ENCODE measurements around the gene NUMB. TPM values are rescaled to one million over a fixed set of nuclear protein-coding genes. Genes with fewer than 3 reads are reported as not detected.

Gene NUMB
- total and polyA plus RNA-seq, 2 of the 13 experiments (the other 11 are each of a cell fraction or from before 2014, with no cell fraction given), result 20.3 to 71.1 TPM

- TF ChIP-seq, protein P1, sequence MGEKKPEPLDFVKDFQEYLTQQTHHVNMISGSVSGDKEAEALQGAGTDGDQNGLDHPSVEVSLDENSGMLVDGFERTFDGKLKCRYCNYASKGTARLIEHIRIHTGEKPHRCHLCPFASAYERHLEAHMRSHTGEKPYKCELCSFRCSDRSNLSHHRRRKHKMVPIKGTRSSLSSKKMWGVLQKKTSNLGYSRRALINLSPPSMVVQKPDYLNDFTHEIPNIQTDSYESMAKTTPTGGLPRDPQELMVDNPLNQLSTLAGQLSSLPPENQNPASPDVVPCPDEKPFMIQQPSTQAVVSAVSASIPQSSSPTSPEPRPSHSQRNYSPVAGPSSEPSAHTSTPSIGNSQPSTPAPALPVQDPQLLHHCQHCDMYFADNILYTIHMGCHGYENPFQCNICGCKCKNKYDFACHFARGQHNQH (CRISPR knock-in tag; IDR thresholded peaks at IDR 0.05), result no peak
- TF ChIP-seq ZNF660 (CRISPR knock-in tag; IDR thresholded peaks at IDR 0.05; ENCODE audit: borderline replicate concordance, low read depth) (no peak), CBX1 (IDR thresholded peaks at IDR 0.05; ENCODE audit: low read depth) (no peak), ZNF496 (CRISPR knock-in tag; IDR thresholded peaks at IDR 0.05; ENCODE audit: insufficient replicate concordance) (no peak), PHF21A (CRISPR knock-in tag; IDR thresholded peaks at IDR 0.05) (no peak), NBN (conservative IDR thresholded peaks at IDR 0.05) (no peak), TEF (CRISPR knock-in tag; IDR thresholded peaks at IDR 0.05) (no peak), NR3C1 (CRISPR knock-in tag; IDR thresholded peaks at IDR 0.05) (no peak), TERF1 (CRISPR knock-in tag; IDR thresholded peaks at IDR 0.05) (no peak), ZNF121 (CRISPR knock-in tag; IDR thresholded peaks at IDR 0.05) (no peak), KAT8 (CRISPR knock-in tag; IDR thresholded peaks at IDR 0.05) (no peak), ZNF224 (CRISPR knock-in tag; IDR thresholded peaks at IDR 0.05) (no peak), DR1 (CRISPR knock-in tag; IDR thresholded peaks at IDR 0.05) (no peak), ZNF326 (CRISPR knock-in tag; IDR thresholded peaks at IDR 0.05; ENCODE audit: borderline replicate concordance) (no peak)
- TF ChIP-seq, protein P2, sequence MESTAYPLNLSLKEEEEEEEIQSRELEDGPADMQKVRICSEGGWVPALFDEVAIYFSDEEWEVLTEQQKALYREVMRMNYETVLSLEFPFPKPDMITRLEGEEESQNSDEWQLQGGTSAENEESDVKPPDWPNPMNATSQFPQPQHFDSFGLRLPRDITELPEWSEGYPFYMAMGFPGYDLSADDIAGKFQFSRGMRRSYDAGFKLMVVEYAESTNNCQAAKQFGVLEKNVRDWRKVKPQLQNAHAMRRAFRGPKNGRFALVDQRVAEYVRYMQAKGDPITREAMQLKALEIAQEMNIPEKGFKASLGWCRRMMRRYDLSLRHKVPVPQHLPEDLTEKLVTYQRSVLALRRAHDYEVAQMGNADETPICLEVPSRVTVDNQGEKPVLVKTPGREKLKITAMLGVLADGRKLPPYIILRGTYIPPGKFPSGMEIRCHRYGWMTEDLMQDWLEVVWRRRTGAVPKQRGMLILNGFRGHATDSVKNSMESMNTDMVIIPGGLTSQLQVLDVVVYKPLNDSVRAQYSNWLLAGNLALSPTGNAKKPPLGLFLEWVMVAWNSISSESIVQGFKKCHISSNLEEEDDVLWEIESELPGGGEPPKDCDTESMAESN (CRISPR knock-in tag; conservative IDR thresholded peaks at IDR 0.05), result no peak
- TF ChIP-seq, protein P3, sequence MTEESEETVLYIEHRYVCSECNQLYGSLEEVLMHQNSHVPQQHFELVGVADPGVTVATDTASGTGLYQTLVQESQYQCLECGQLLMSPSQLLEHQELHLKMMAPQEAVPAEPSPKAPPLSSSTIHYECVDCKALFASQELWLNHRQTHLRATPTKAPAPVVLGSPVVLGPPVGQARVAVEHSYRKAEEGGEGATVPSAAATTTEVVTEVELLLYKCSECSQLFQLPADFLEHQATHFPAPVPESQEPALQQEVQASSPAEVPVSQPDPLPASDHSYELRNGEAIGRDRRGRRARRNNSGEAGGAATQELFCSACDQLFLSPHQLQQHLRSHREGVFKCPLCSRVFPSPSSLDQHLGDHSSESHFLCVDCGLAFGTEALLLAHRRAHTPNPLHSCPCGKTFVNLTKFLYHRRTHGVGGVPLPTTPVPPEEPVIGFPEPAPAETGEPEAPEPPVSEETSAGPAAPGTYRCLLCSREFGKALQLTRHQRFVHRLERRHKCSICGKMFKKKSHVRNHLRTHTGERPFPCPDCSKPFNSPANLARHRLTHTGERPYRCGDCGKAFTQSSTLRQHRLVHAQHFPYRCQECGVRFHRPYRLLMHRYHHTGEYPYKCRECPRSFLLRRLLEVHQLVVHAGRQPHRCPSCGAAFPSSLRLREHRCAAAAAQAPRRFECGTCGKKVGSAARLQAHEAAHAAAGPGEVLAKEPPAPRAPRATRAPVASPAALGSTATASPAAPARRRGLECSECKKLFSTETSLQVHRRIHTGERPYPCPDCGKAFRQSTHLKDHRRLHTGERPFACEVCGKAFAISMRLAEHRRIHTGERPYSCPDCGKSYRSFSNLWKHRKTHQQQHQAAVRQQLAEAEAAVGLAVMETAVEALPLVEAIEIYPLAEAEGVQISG (CRISPR knock-in tag; IDR thresholded peaks at IDR 0.05), result no peak
- TF ChIP-seq, protein P4, sequence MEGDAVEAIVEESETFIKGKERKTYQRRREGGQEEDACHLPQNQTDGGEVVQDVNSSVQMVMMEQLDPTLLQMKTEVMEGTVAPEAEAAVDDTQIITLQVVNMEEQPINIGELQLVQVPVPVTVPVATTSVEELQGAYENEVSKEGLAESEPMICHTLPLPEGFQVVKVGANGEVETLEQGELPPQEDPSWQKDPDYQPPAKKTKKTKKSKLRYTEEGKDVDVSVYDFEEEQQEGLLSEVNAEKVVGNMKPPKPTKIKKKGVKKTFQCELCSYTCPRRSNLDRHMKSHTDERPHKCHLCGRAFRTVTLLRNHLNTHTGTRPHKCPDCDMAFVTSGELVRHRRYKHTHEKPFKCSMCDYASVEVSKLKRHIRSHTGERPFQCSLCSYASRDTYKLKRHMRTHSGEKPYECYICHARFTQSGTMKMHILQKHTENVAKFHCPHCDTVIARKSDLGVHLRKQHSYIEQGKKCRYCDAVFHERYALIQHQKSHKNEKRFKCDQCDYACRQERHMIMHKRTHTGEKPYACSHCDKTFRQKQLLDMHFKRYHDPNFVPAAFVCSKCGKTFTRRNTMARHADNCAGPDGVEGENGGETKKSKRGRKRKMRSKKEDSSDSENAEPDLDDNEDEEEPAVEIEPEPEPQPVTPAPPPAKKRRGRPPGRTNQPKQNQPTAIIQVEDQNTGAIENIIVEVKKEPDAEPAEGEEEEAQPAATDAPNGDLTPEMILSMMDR (CRISPR knock-in tag; IDR thresholded peaks at IDR 0.05), result no peak
Measured at GRCh38 chr14:73269729-73270531, 188.4 kb downstream of the NUMB start (continued).
